ENCODE measurements around the gene PCDHB13.
A peak's percentile ranks its signal among the peaks of the same experiment; 100 is the strongest.
"Not testable (repeated sequence)": the region's sequence is repeated elsewhere in the genome, so short reads cannot be mapped to it uniquely, and the experiment has no call there.

PCDHB13 gene

DNA sequence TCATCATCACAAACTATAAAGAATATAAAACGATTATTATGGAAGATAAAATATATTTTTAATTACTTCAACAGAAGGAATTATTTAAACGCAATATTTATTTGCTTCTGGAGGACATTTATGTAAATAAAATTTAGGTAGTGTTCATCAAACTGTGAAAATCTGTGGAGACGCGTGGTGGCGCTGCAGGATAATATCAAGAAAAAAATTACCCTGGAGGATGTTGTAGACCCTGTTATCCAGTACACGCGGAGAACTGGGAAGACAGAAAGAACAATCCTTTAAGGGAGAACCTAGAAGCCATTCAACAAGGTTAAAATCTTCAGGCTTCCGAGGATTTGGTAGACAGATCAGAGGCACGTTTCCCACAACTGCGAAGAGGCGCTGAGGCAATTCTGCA, 5.2 kb upstream of the PCDHB13 start, which contains the start of gene PCDHB12:
TSS of gene PCDHB12 (plus strand) at position 242 of the 400 bp plus-strand sequence. CDS start 189 bp downstream, outside the sequence.
- DNase-seq, result no peak

- DNase-seq, result not testable (repeated sequence)
Measured at GRCh38 chr5:141210281-141210680, 3.4 kb upstream of the PCDHB13 start.

GRCh38 chr5:141210849-141211248, 2.9 kb upstream of the PCDHB13 start:
- not testable (repeated sequence) for DNase-seq

DNA sequence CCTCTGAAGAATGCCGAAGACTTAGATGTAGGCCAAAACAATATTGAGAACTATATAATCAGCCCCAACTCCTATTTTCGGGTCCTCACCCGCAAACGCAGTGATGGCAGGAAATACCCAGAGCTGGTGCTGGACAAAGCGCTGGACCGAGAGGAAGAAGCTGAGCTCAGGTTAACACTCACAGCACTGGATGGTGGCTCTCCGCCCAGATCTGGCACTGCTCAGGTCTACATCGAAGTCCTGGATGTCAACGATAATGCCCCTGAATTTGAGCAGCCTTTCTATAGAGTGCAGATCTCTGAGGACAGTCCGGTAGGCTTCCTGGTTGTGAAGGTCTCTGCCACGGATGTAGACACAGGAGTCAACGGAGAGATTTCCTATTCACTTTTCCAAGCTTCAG, 864 bp downstream of the PCDHB13 start:
- DNase-seq, result not testable (repeated sequence)

- not testable (repeated sequence) for DNase-seq
Measured at GRCh38 chr5:141215504-141215903, 1.8 kb downstream of the PCDHB13 start.

DNA sequence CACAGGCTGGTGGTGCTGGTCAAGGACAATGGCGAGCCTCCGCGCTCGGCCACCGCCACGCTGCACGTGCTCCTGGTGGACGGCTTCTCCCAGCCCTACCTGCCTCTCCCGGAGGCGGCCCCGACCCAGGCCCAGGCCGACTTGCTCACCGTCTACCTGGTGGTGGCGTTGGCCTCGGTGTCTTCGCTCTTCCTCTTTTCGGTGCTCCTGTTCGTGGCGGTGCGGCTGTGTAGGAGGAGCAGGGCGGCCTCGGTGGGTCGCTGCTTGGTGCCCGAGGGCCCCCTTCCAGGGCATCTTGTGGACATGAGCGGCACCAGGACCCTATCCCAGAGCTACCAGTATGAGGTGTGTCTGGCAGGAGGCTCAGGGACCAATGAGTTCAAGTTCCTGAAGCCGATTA, 2.3 kb downstream of the PCDHB13 start:
- not testable (repeated sequence) for DNase-seq

DNA sequence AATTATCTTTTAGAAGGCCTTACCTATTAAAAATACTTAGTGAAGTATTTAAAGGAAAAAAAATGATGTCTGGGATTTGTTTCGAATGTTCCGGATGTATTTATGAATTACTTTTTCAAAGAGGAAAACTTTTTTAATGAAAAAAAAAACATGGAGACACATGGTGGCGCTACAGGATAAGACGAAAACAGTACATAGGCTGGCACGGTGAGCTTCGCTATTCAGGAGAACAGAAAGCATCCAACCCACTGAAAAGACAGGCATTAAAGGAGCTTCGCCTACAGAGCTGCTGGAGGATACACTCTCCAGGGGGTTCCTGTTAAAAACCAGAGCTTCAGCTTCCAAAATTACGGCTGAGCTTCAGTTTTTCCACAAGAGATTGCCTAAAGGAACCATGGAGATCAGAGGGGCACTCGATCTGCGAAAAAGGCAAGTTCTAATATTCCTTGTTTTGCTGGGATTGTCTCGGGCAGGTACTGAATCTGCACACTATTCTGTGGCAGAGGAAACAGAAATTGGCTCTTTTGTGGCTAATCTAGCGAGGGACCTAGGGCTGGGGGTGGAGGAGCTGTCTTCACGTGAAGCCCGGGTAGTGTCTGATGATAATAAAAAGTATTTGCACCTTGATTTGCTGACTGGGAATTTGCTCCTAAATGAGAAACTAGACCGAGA, 9.5 kb downstream of the PCDHB13 start, which contains the start of gene PCDHB14:
TSS of gene PCDHB14 (plus strand) at position 232 of the 672 bp plus-strand sequence. CDS start at position 395, 163 bp downstream.
- DNase-seq, result peak; percentile 51

DNA sequence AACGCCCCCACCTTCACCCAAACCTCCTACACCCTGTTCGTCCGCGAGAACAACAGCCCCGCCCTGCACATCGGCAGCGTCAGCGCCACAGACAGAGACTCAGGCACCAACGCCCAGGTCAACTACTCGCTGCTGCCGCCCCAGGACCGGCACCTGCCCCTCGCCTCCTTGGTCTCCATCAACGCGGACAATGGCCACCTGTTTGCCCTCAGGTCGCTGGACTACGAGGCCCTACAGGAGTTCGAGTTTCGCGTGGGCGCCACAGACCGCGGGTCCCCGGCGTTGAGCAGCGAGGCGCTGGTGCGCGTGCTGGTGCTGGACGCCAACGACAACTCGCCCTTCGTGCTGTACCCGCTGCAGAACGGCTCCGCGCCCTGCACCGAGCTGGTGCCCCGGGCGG, 11.1 kb downstream of the PCDHB13 start:
- not testable (repeated sequence) for DNase-seq

GRCh38 chr5:141225421-141225820, 11.7 kb downstream of the PCDHB13 start:
- not testable (repeated sequence) for DNase-seq

- no peak for DNase-seq
Measured at GRCh38 chr5:141234109-141234667, 20.5 kb downstream of the PCDHB13 start.

- not testable (repeated sequence) for DNase-seq
Measured at GRCh38 chr5:141235922-141236321, 22.2 kb downstream of the PCDHB13 start.

GRCh38 chr5:141236516-141237313, 23.0 kb downstream of the PCDHB13 start:
- no peak for DNase-seq

DNA sequence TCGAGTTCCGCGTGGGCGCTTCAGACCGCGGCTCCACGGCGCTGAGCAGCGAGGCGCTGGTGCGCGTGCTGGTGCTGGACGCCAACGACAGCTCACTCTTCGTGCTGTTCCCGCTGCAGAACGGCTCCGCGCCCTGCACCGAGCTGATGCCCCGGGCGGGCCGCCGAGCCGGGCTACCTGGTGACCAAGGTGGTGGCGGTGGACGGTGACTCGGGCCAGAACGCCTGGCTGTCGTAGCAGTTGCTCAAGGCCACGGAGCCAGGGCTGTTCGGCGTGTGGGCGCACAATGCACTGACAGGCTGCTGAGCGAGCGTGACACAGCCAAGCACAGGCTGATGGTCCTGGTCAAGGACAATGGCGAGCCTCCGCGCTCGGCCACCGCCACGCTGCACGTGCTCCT, 27.8 kb downstream of the PCDHB13 start:
- DNase-seq, result no peak

- DNase-seq, result peak; percentile 14
Measured at GRCh38 chr5:141245250-141245717, 31.6 kb downstream of the PCDHB13 start, which contains the start of gene PCDHB15. PCDHB15 (plus strand) TSS chr5:141245395; CDS start chr5:141245579, 184 bp downstream.

DNA sequence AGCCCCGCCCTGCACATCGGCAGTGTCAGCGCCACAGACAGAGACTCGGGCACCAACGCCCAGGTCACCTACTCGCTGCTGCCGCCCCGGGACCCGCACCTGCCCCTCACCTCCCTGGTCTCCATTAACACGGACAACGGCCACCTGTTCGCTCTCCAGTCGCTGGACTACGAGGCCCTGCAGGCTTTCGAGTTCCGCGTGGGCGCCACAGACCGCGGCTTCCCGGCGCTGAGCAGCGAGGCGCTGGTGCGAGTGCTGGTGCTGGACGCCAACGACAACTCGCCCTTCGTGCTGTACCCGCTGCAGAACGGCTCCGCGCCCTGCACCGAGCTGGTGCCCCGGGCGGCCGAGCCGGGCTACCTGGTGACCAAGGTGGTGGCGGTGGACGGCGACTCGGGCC, 33.3 kb downstream of the PCDHB13 start:
- not testable (repeated sequence) for DNase-seq

- not testable (repeated sequence) for DNase-seq
Measured at GRCh38 chr5:141247434-141247833, 33.7 kb downstream of the PCDHB13 start.

- DNase-seq, result no peak
Measured at GRCh38 chr5:141250576-141250975, 36.9 kb downstream of the PCDHB13 start.

GRCh38 chr5:141258464-141258863, 44.7 kb downstream of the PCDHB13 start:
- DNase-seq, result no peak

DNA sequence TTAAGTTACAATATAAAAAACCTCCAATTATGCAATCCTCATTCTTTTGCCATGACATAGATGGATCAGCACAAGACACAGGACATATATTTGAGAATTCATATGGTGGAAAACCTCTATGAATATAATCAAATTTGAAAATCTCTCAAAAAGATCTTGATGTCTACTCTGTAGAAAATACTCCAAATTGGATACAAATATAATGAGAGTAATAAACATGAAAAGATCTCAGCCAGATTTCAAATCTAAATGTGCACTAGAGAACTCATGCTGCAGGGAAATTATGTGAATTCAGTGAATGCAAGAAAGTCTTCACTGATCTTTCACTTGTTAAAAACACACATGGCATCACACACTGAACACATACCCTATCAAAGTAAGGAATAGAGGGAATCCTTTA, 45.2 kb downstream of the PCDHB13 start:
- no peak for DNase-seq

GRCh38 chr5:141260458-141261237, 46.9 kb downstream of the PCDHB13 start:
- no peak for DNase-seq

DNA sequence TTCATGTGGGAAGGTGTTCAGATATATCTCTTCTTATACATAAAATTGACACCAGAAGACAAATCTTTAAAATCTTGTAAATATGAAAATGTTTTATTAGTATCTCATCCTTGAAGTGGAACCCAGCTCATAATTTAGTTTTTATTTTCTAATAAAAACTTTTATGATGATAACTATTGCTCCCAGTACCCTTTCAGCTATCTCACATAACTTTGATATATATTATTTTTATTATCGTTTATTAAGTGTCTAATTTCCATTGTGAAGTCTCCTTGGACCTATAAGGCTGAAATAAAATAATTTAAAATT, 47.5 kb downstream of the PCDHB13 start:
- DNase-seq, result no peak
